IMR-90 (cell line): ENCODE measurements around the gene CNTN5. TPM values are rescaled to one million over a fixed set of nuclear protein-coding genes. Genes with fewer than 3 reads are reported as not detected.

Experiments
- ATAC-seq: fragments of 200-7000 bp; cut with Tn5 transposase; 2 replicates; pipeline ENCODE4 v1.9.1; 2020; ENCODE audit warnings: low read depth, mild to moderate bottlenecking, moderate library complexity
- BruUV-seq: library from RNA; stranded (reverse); fragments of 400-500 nt; replicated peaks from 2 replicates; lab custom pipeline; 2021; lab: Mats Ljungman, UMichigan
- CTCF ChIA-PET: fragments of 300-600 bp; formaldehyde crosslinking; extraction: SDS; loops from one replicate; lab custom pipeline; 2021; ENCODE audit warnings: antibody characterized with exemption; lab: Yijun Ruan, JAX
- POLR2A ChIA-PET: fragments of 300-600 bp; sonication (Branson Sonifier 250); formaldehyde crosslinking; loops from one replicate; lab custom pipeline; 2022; ENCODE audit warnings: antibody characterized with exemption; ENCODE audit not compliant: unreplicated experiment; lab: Charles Lee
- DNase-seq: peaks from one replicate; pipeline ENCODE4 v3.0.0; 2013
- H2AFZ ChIP-seq: replicated peaks from 2 replicates; pipeline ENCODE3; 2013; ENCODE audit warnings: low read length, mild to moderate bottlenecking; ENCODE audit not compliant: poor library complexity
- H2AK5ac ChIP-seq: 2 replicates; pipeline ENCODE4 v1.6.1; 2013; ENCODE audit warnings: low read depth, low read length, inconsistent platforms
- H2AK9ac ChIP-seq: replicated peaks from 2 replicates; pipeline ENCODE3; 2013; ENCODE audit warnings: mild to moderate bottlenecking, low read depth, low read length, moderate library complexity; ENCODE audit not compliant: poor library complexity
- H2BK120ac ChIP-seq: 2 replicates; pipeline ENCODE4 v1.6.1; 2013; ENCODE audit warnings: low read depth, low read length, inconsistent platforms
- H2BK15ac ChIP-seq: 3 replicates; pipeline ENCODE4 v1.6.1; 2013; ENCODE audit warnings: low read depth, low read length, inconsistent platforms
- H2BK20ac ChIP-seq: 2 replicates; pipeline ENCODE4 v1.6.1; 2013; ENCODE audit warnings: low read depth, mild to moderate bottlenecking, inconsistent platforms, low read length, moderate library complexity
- H2BK5ac ChIP-seq: 2 replicates; pipeline ENCODE4 v1.6.1; 2013; ENCODE audit warnings: mild to moderate bottlenecking, low read depth, low read length, inconsistent platforms; ENCODE audit not compliant: poor library complexity, severe bottlenecking
- H3K14ac ChIP-seq: replicated peaks from 2 replicates; pipeline ENCODE4 v1.6.1; 2013; ENCODE audit warnings: low read depth, low read length, inconsistent platforms
- H3K18ac ChIP-seq: 2 replicates; pipeline ENCODE4 v1.6.1; 2013; ENCODE audit warnings: low read depth, low read length, control low read depth
- H3K23ac ChIP-seq: 2 replicates; pipeline ENCODE4 v1.6.1; 2013; ENCODE audit warnings: low read depth, low read length, inconsistent platforms
- H3K27ac ChIP-seq: 2 replicates; pipeline ENCODE4 v1.5.1; 2013; ENCODE audit warnings: mild to moderate bottlenecking, control low read depth, low read length; ENCODE audit not compliant: insufficient read depth
- H3K27me3 ChIP-seq: 2 replicates; pipeline ENCODE4 v1.6.1; 2013; ENCODE audit warnings: low read length; ENCODE audit not compliant: control insufficient read depth, insufficient read depth
- H3K36me3 ChIP-seq: 2 replicates; pipeline ENCODE4 v1.6.1; 2013; ENCODE audit warnings: low read length, mixed read lengths; ENCODE audit not compliant: control insufficient read depth, insufficient read depth
- H3K4ac ChIP-seq: 2 replicates; pipeline ENCODE4 v1.6.1; 2013; ENCODE audit warnings: low read depth, low read length, inconsistent platforms
- H3K4me1 ChIP-seq: 2 replicates; pipeline ENCODE4 v1.6.1; 2013; ENCODE audit warnings: low read length, mixed read lengths; ENCODE audit not compliant: control insufficient read depth, insufficient read depth
- H3K4me2 ChIP-seq: 2 replicates; pipeline ENCODE4 v1.6.1; 2013; ENCODE audit warnings: low read depth, mild to moderate bottlenecking, control low read depth, low read length, moderate library complexity
- H3K4me3 ChIP-seq: 2 replicates; pipeline ENCODE4 v1.5.1; 2013; ENCODE audit warnings: low read depth, mild to moderate bottlenecking, control low read depth, low read length, moderate library complexity; ENCODE audit not compliant: insufficient read depth
- H3K56ac ChIP-seq: 2 replicates; pipeline ENCODE4 v1.6.1; 2013; ENCODE audit warnings: low read length, inconsistent platforms; ENCODE audit not compliant: insufficient read depth; ENCODE audit errors: extremely low read depth
- H3K79me1 ChIP-seq, 2 experiments: 2 replicates each; pipeline ENCODE4 v1.6.1; 2013; ENCODE audit warnings: low read length in 2 of 2, inconsistent platforms in 1 of 2, low read depth in 1 of 2
- H3K9ac ChIP-seq: 2 replicates; pipeline ENCODE4 v1.6.1; 2013; ENCODE audit warnings: low read depth, low read length, control low read depth
- H3K9me1 ChIP-seq: 2 replicates; pipeline ENCODE4 v1.6.1; 2013; ENCODE audit warnings: low read length, inconsistent platforms; ENCODE audit not compliant: insufficient read depth
- H3K9me3 ChIP-seq: 2 replicates; pipeline ENCODE4 v1.6.1; 2013; ENCODE audit warnings: low read length; ENCODE audit not compliant: control insufficient read depth, insufficient read depth
- H4K20me1 ChIP-seq: 2 replicates; pipeline ENCODE4 v1.6.1; 2013; ENCODE audit warnings: low read length, inconsistent platforms; ENCODE audit not compliant: insufficient read depth
- H4K5ac ChIP-seq: 2 replicates; pipeline ENCODE4 v1.6.1; 2013; ENCODE audit warnings: mild to moderate bottlenecking, low read depth, low read length, control low read depth
- H4K8ac ChIP-seq, 2 experiments: 2 replicates each; pipeline ENCODE4 v1.6.1; 2013; ENCODE audit warnings: low read depth in 2 of 2, low read length in 2 of 2, control low read depth in 1 of 2, inconsistent platforms in 1 of 2
- H4K91ac ChIP-seq: 2 replicates; pipeline ENCODE4 v1.6.1; 2013; ENCODE audit warnings: low read depth, low read length, inconsistent platforms; ENCODE audit not compliant: insufficient read depth
- WGBS, 2 experiments: methylation state at CpG; one replicate each; pipeline versions ENCODE4 v1.1.5 to v1.1.7; 2013; ENCODE audit warnings: missing lambda C conversion rate in 2 of 2; ENCODE audit not compliant: insufficient read length in 1 of 2; ENCODE audit errors: extremely low coverage in 2 of 2; 5-methylcytosine and 5-hydroxymethylcytosine counted together
- dilution Hi-C: fragments of 300-500 bp; cut with HindIII; formaldehyde crosslinking; loops from one replicate; pipeline ENCODE4 v1.14.3; 2018; ENCODE audit warnings: low sequenced_read_pairs; ENCODE audit not compliant: unreplicated experiment
- in situ Hi-C: fragments of 300-500 bp; cut with MboI; formaldehyde crosslinking; loops from 3 replicates; pipeline ENCODE4 v1.14.3; 2019; ENCODE audit warnings: low sequenced_read_pairs, inconsistent platforms, mixed read lengths
- intact Hi-C: fragments of 100-400 bp; cut with micrococcal nuclease; formaldehyde crosslinking; loops from 2 replicates; pipeline ENCODE4 v1.10.0; 2022
- polyA plus RNA-seq, 3 experiments: library from polyadenylated mRNA; depleted of rRNA; stranded (reverse); fragments of >200 nt; gene quantifications; 2 replicates each; pipeline ENCODE4 v1.2.3, GENCODE V29; 2012; ENCODE audit warnings: low replicate concordance in 1 of 3
- total RNA-seq: library from RNA; depleted of rRNA; stranded (reverse); fragments of >200 nt; gene quantifications from 2 replicates; pipeline ENCODE4 v1.2.3, GENCODE V29; 2012
- TF ChIP-seq, protein P1 (sequence below): fragments of 150-350 bp; IDR thresholded peaks from 2 replicates; pipeline ENCODE4 v1.6.1; 2016; ENCODE audit warnings: low read depth, mild to moderate bottlenecking, low read length, moderate library complexity, borderline replicate concordance
- TF ChIP-seq, protein P2 (sequence below): conservative IDR thresholded peaks from 2 replicates; pipeline ENCODE4 v1.5.1; 2012; ENCODE audit warnings: mild to moderate bottlenecking, low read depth, low read length, improper control_type of control experiment

Gene CNTN5
- total and polyA plus RNA-seq, 2 of the 4 experiments (the other 2 are of a cell fraction), result not detected

DNA sequence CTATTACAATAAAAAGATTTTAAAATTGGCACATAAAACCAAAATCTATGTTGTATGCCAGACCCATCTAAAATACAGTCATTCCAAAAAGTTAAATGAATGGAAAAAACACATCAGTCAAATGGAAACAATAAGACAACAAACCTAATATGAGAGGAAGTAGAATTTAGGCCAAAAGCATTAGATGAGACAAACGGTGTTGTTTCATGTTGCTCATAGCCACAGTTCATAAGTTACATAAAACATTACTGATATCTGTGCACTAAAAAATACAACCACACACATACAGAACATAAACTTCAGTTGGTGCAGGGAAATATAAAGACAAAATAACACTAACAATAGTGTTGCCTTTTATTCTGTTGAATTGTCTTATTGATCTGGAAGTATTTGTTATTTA is 661.9 kb downstream of the CNTN5 start:
- intact Hi-C loops, result no loop called here
- Histone ChIP-seq H3K56ac (no peak overlapping the region), H3K14ac (no peak overlapping the region), H2AK9ac (no peak overlapping the region), H2BK5ac (no peak overlapping the region), H4K91ac (no peak overlapping the region), H3K4me2 (no peak overlapping the region), H4K20me1 (no peaks in the 10 kb centered on the region), H3K27ac (no peak overlapping the region), H3K27me3 (no peaks in the 10 kb centered on the region), H2BK120ac (no peak overlapping the region), H2AFZ (no peak overlapping the region), H3K9ac (no peak overlapping the region), H4K5ac (no peak overlapping the region), H2BK20ac (no peak overlapping the region), H3K4me1 (no peaks in the 10 kb centered on the region), H3K36me3 (no peaks in the 10 kb centered on the region), H4K8ac (no peak overlapping the region), H3K79me1 (no peaks in the 10 kb centered on the region), H2AK5ac (no peak overlapping the region), H3K4me3 (no peak overlapping the region), H3K9me1 (no peaks in the 10 kb centered on the region), H2BK15ac (no peak overlapping the region), H3K23ac (no peak overlapping the region), H3K9me3 (no peaks in the 10 kb centered on the region), H3K4ac (no peak overlapping the region), H3K18ac (no peak overlapping the region)
- dilution Hi-C loops, result no loop called here
- in situ Hi-C loops, result no loop called here
- CTCF ChIA-PET, result no interaction called here
- no CpG with 5 or more reads among the region's 1 CpG for WGBS, 2 experiments
- BruUV-seq, result no TSS peak
- TF ChIP-seq, protein P1, sequence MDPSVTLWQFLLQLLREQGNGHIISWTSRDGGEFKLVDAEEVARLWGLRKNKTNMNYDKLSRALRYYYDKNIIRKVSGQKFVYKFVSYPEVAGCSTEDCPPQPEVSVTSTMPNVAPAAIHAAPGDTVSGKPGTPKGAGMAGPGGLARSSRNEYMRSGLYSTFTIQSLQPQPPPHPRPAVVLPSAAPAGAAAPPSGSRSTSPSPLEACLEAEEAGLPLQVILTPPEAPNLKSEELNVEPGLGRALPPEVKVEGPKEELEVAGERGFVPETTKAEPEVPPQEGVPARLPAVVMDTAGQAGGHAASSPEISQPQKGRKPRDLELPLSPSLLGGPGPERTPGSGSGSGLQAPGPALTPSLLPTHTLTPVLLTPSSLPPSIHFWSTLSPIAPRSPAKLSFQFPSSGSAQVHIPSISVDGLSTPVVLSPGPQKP, result no peak
- TF ChIP-seq, protein P2, sequence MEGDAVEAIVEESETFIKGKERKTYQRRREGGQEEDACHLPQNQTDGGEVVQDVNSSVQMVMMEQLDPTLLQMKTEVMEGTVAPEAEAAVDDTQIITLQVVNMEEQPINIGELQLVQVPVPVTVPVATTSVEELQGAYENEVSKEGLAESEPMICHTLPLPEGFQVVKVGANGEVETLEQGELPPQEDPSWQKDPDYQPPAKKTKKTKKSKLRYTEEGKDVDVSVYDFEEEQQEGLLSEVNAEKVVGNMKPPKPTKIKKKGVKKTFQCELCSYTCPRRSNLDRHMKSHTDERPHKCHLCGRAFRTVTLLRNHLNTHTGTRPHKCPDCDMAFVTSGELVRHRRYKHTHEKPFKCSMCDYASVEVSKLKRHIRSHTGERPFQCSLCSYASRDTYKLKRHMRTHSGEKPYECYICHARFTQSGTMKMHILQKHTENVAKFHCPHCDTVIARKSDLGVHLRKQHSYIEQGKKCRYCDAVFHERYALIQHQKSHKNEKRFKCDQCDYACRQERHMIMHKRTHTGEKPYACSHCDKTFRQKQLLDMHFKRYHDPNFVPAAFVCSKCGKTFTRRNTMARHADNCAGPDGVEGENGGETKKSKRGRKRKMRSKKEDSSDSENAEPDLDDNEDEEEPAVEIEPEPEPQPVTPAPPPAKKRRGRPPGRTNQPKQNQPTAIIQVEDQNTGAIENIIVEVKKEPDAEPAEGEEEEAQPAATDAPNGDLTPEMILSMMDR, result no peak
- POLR2A ChIA-PET, result no interaction called here
- ATAC-seq, result no peak
- no peak for DNase-seq
